CD4-positive, alpha-beta T cell treated with Interferon alpha-2 for 1 hour (primary cell): ENCODE results near the gene CCDC32.
A peak's percentile ranks its signal among the peaks of the same experiment; 100 is the strongest.

Experiments used
- DNase-seq, 2 donors: peaks; one replicate each; pipeline ENCODE4 v3.0.0-alpha.2; 2020 to 2022

Gene CCDC32

DNA sequence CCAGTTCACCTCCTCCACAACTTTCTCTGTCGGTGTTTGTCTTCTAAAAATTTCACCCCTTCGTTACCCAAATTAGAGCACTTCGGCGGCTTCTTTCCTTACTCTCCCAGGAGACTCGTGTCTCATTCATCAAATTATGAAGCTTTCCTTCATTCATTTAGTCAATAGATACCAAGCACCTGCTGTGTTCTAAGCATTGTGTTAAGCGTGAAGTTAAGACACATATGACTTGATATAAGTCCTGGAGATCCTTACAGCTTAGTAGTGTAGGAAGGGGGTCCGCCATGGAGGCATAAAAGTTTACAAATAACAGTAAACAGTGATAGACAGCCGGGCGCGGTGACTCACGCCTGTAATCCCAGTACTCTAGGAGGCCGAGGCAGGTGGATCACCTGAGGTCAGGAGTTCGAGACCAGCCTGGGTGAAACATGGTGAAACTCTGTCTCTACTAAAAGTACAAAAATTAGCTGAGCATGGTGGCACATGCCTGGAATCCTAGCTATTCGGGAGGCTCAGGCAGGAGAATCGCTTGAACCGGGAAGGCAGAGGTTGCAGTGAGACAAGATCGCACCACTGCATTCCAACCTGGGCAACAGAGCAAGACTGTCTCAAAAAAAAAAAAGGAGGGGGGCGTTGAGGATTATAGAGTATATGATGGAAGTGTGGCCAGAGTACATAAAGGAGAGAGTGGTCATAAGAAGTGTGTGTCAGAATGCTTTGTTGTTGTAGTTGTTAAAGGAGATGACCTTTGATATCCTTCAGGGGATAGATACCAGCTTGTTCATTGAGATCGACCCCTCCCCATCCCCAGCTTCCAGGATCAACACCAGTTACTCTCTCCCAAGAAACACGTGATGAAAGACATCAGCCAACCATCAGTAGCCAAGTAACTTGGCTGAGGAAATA, 744 bp upstream of the CCDC32 start:
- no peak for DNase-seq

GRCh38 chr15:40563426-40563825, 1.4 kb downstream of the CCDC32 start:
- DNase-seq, result no peak

- no peak for DNase-seq
These were observed 2.2 kb downstream of the CCDC32 start for GRCh38 chr15:40562691-40563090.

DNA sequence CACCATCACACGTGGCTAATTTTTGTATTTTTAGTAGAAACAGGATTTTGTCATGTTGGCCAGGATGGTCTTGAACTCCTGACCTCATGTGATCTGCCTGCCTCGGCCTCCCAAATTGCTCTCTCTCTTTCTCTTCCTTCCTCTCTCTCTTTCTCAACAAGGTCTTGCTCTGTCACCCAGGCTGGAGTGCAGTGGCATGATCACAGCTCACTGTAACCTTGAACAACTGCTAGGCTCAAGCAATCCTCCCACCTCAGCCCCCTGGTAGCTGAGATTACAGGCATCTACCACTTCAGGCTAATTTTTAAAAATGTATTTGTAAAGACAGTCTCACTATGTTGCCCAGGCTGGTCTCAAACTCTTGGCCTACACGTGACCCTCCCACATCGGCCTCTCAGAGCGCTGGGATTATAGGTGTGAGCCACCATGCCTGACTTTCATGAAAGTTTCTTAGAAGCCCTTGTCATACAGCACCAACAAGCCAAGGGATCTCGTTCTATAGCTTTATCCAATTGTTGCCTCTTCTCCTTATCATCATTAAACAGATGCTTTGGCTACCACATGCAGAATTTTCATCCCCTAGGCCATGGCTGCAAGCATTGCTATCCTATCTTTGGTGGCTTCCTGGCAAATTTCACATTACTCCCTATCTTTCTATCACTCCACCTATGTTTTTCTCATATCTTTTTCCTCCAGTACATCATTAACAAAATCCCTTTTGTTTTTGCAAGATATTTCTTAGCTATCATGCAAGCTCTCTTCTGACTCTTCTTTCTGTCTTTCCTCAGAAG, 5.7 kb downstream of the CCDC32 start:
- DNase-seq, result no peak

DNA sequence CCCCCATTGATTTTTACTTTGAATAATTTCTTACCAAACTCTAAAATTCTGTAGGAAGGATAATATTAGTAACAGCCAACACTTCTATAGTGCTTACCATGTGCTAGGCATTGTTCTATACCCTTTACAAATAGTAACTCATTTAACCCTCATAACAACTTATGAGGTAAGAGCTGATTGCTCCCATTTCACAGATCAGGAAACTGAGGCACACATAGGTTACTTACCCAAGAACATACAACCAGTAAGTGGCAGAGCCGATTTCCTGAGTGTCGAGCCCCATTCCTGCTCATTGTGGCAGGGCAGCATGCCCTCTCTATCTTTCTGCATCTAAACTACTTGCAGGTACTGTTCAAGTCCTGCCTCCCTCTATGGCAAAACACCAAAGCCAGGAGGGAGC, 9.0 kb downstream of the CCDC32 start:
- DNase-seq, result no peak

DNA sequence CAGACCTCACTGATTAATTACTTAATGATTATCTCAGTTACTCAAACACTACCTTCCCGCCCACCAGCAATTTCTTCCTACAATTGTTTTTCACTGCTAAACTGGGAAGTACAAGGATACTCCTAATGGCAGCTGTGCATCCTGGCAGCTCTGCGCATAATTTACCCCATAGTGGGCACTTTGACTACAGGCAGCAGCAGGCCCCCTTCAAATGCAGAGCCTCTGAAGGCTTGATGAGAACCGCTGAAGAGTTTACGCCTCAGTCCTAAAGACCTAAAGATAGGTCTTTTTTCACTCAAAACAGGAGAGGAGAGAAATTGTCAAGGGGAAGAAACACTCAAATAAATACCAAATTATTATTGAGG, 10.7 kb downstream of the CCDC32 start:
- DNase-seq, result no peak

- peak in 1 of 2 donors; percentile 37 for DNase-seq
These were observed 14.4 kb downstream of the CCDC32 start for GRCh38 chr15:40550341-40551037.

DNA sequence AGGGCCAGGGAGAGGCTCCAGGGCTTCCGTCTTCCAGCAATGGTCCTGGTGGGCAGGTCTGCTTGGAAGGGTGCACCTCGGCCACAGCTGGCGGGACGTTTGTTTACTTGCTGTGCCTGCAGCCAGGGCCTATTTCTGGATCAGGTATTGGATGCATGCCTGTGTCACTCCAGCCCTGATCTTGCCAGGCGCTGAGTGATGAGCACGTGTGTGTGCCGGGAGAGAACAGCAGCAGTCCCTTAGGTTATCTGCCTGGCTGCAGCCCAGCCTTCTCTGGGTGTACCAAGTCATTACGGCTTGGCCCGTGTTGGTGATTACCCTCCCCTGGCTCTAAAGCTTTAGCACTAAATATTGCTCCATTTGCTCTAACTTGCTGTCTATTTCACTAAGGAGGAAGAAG, 14.9 kb downstream of the CCDC32 start:
- no peak for DNase-seq

DNA sequence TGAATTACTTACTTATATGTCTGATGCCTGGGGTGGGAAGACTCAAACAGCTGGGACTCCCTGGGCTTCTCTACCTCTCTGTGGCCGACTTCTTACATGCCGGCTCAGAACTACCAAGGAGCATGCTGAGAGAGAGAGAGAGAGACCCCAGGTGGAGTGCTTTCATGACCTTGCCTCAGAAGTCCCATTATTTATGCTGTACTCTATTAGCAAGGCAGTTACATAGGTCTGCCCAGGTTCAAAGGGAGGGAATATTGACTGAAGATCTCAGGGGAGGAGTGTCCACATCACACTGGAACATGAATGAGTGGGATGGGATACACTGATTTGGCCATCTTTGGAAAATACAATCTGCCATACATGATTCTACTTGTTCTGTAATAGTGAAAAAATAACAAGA, 16.2 kb downstream of the CCDC32 start:
- DNase-seq, result no peak

DNA sequence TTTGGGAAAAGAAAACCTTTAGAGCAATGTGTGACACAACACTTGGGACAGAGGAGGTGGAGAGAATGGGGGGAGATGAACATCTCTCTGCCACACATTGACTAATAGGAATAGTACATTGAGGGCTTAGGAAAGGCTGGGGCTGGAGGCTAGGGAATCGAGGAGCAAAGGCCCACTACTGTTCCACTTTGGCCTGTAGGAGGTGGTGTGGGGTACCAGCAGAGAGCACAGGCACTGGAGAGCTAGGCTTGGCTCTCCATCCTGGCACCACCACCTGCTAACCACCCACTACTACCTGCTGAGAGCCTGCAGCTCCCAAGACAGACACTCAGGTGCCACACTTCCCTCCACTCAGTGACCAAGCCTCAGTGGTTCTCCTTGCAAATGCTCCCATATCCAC, 19.4 kb downstream of the CCDC32 start:
- DNase-seq, result no peak

- no peak for DNase-seq
These were observed 21.1 kb downstream of the CCDC32 start for GRCh38 chr15:40543631-40544294.

DNA sequence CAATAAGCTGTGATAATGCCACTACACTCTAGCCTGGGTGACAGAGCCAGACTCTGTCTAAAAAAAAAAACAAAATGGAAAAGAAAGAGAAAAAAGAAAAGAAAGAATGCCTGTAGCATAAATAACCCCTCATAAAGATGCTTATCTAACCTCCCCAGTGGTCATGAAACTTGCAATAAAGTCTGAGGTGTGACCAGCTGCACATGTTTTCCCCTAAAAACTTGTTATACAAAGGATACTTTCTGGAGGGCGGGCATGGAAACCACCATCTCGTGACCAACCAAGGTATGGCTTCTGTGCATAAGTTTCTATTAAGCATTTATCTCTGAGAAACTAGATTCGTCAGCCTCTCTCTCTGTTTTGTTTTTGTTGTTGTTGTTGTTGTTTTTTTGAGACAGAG, 21.8 kb downstream of the CCDC32 start:
- DNase-seq, result no peak

DNA sequence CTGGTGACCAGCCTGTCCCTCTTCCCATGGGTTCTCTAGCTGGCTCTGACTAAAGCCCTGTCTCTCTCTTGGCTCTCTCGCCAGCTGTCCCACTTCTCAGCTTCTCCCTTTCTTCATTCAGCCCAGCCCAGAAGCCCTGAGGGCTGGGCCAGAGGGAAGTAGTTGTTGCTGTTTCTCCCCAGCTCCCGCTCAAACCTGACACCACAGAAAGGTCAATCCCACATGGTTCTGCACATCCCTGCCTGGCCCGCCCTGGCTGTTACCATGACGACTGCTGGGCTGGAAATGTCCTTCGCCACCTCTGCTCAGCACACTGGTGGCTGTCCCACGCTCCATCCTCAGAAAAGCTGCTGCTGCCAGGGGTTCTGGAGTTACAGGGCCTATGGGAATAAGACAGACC, 25.9 kb downstream of the CCDC32 start:
- DNase-seq, result no peak

- DNase-seq, result no peak
These were observed 28.3 kb downstream of the CCDC32 start for GRCh38 chr15:40536501-40536900.

DNA sequence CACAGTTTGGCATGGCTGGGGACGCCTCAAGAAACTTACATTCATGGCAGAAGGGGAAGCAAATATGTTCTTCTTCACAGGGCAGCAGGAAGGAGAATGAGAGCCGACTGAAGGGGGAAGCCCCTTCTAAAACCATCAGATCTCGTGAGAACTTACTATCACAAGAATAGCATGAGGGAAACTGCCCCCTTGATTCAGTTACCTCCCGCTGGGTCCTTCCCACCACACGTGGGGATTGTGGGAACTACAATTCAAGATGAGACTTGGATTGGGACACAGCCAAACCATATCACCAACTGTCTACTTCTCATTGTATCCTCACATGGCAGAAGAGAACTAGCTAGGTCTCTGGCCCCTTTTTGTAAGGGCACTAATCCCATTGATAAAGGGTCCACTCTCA, 30.5 kb downstream of the CCDC32 start:
- DNase-seq, result no peak

DNA sequence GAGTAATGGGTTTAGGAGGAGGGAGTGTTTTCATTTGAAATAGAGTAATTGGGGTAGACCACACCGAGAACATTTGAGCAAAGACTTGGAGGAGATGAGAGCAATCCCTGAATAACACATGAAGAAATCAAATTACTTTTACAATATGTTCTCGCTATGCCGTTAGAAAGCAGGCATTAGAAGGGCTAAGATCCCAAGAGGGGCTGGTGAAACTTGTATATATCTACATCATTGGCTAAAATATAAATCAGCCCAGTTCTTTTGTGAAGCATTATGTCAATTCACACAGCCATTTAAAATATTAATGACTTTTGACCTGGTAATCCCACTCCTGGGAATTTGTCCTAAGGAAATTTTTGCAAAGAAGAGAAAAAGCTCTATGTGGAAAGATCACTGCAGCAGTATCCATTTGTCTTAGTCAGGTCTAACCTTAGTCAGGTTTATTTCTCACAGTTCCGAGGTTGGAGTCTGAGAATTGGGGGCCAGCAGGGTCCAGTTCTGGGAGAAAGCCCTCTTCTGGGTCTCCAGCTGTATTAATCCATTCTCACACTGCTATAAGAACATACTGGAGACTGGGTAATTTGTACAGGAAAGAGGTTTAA, 31.0 kb downstream of the CCDC32 start:
- DNase-seq, result no peak

GRCh38 chr15:40528801-40529200, 36.0 kb downstream of the CCDC32 start:
- no peak for DNase-seq

DNA sequence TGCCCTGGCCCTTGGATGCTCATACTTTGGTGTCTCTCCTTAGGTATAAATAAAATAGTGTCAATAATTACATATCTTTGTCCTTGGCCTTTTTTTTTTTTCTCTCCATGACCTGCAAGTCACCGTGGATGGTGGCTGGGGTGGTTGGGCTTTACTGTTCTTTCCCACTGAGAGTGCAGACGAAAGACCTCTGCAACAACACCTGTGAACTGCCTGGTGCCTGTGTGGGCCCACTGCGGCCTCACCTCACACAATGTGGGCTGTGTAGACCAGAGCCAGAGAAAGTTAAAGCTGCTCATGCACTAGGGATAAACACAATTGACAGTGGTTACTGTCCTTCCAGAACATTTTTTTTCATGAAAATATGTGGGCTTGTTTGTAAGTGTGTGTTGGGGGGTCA, 39.0 kb downstream of the CCDC32 start:
- no peak for DNase-seq

DNA sequence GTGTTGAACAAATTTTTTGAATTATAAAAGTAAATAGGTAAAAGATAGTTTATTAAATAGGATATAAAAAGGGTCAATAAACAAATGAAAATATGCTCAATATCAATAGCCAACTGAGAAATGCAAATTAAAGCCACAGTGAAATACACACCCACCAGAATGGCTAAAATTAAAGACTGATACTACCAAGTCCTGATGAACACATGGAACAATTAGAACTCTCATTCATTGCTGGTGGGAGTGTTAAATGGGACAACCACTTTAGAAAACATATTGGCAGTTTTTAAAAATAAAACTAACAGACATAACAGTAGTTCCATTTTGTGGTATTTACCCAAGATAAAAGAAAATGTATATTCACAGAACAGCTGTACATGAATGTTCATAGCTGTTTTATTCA, 41.2 kb downstream of the CCDC32 start:
- no peak for DNase-seq

GRCh38 chr15:40516322-40516721, 48.5 kb downstream of the CCDC32 start:
- DNase-seq, result no peak

GRCh38 chr15:40513609-40514008, 51.2 kb downstream of the CCDC32 start:
- no peak for DNase-seq

- DNase-seq, result no peak
These were observed 52.4 kb downstream of the CCDC32 start for GRCh38 chr15:40512440-40512839.
